HL-60/S4 (cell line): Measurements from ENCODE around the gene UQCRHL.

Experiments
- in situ Hi-C: fragments of 300-500 bp; cut with MboI; formaldehyde crosslinking; loops from 2 replicates; pipeline ENCODE4 v1.14.3; 2022; ENCODE audit warnings: low sequenced_read_pairs

The UQCRHL gene

DNA sequence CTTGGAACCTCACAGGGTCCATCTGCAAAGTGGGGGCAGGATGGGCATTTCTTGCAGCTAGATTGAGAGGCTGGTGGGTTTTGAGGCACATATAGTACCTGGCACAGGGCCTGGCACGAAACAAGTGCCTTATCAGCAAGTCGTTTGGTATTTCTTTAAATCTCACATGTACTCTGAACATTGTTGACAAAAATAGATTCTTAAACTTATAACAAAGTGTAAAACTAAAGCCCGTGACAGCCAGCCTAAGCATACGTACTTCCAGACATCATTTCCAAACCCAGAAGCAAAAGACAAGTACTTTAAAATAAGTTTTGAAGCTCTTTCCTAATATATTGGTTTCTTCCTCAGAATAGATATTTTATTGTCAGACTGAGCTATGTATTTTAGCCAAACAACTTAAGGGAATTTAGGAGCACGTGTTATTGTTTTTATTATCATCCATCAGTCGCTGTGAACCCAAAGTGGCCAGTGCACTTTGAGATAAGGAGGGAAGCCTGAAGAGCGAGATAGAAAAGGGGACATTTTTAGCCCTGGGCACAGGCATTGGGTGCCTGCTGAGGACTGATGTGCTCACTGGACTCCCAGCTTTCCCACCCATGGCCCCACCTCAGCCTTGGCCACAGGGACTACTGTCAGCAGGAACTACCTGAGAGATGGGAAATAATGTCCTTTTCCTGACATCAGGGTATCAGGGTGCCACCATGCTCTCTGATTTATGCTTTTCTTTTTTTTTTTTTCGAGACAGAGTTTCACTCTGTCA is 45.9 kb downstream of the UQCRHL start:
- in situ Hi-C loops: no loop called here

DNA sequence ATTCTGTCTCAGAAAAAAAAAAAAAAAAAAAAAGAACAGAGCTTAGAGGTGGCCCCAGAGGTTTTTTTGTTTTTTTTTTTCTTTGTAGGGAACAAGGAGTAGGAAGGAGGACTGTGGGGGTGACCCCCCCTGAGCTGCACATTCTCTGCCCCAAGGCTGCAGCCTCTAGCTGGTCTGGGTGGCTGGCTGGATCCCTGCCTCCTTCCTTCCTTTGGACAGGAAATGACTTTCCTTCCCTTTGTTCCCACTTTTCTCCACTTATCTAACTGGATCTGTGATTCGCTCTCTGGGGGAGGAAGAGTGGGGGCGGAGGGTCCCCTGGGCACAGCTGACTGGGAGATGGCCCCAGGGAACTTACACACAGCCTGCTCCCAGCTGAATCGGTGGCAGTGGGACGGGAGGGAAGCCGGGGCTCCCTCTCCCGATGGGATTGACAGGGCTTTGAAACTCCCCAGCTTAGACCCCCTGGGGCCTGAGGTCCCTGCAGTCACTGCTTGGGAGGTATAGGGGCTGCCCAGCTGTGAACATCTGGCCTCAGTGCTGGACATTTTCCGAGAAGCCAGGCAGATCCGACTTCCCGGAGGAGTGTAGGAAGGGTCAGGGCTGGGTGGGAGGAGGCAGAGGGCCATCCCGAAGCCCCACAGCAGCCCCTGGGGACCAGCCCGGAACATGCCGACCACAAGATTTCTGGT is 46.8 kb downstream of the UQCRHL start:
- in situ Hi-C loops: no loop called here

DNA sequence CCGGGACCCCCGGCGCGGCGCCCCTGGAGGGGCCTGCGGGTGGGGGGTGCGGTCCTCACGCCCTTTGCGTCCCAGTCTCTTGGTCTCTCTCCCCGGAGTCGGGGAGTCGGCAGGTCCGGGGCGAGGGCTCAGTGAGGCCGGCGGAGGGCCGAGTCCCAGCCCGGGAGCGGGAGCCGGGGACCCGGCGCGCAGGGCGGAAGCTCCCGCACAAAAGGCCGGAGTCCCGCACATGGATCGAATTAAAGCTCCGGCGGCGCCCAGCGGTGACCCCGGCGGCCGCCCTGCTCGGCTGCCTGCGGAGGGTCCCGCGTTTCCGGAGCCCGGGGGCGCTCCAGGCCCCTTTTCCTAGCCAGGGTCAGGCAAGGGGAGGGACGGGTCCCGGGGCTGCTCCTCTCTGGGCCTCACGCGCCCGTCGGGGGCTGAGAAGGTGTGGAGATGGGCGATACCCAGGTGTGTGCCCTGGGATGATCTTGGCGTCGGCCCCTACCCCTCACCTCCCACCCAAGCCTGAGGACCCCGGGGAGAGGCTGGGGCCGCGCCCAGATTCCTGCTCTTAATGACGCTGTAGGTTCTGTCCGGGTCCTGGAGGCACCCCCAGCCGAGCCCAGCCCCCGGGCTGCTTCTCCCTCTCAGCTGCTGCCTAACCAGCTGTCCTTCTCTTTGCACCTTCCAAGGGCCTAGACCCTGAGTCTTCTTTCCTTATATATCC is 48.3 kb downstream of the UQCRHL start:
- in situ Hi-C loops: no loop called here

DNA sequence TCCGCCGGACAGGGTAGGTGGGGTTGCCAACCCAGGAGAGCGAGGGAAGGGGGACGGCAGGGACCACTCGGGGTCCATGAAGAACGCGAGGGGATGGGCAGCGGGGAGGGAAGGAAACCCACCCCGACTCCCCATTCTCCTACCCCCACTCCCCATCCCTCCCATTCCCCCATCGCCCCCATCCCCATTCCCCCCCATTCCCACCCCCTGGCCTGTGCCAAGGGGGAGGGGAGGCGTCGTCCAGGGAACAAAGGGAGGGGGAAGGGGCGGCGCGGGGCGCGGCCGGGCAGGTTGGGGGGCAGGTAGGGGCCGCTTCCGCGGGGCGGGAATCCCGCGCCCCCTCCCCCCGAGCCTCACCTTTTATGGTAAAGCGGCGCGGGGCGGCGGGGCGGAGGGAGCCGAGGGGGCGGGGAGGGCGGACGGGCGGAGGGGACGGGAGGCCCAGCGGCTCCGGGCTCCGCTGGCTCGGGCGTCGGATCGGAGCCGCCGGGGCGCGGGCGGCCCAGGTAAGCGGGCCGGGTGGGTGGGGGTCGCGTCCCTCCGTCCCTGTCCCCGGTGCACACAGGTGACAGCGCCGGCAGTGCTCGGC is 49.0 kb downstream of the UQCRHL start, which contains the start of gene FBLIM1:
TSS of gene FBLIM1 (plus strand) at position 453 of the 589 bp plus-strand sequence. CDS start 6,189 bp downstream, outside the sequence.
- in situ Hi-C loops: no loop called here

DNA sequence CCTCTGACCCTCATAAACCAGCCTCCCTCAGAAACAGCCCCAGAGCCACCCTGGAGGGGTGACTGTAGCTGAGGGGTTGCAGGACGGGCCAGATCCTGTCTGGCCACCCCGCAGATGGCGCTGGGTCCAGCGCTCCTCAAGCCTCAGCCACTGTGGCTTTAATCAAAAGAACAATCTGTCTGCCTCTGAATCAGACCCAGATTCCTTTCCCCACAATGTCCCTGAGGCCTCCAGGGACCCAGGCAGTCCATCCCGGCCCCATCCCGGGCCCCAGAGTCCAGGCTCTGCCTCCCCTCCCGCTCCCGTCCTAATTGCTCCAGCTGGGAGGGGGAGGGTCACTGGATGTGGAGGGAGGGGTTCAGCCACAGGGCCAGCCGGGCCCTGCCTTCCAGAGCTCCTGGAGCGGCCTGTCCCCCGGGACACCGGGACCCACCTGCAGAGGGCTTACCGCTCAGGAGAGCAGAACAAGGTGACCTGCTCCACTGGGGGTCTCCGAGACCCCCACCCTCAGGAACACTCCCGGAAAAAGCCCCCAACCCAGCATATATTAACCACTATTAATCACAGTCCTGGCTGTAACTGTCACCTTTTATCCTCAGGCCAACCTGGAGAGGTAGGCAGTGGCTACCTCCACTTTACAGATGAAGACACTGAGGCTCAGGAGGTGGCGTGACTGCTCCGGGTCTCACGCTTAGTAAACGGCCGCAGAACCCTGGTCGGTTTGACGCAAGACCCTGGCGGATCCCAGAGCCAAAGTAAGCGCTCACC is 49.7 kb downstream of the UQCRHL start:
- in situ Hi-C loops: no loop called here
